Lower leg skin (tissue), 3 donors: ENCODE results near the gene IKBKE.

Experiments
- CTCF ChIP-seq, 3 donors: fragments of 450-650 bp; IDR thresholded peaks; one replicate each; pipeline ENCODE4 v1.5.1; 2016; ENCODE audit warnings: antibody characterized with exemption in 3 of 3, mild to moderate bottlenecking in 3 of 3, moderate library complexity in 2 of 3
- POLR2A ChIP-seq, 2 donors: fragments of 450-650 bp; IDR thresholded peaks; one replicate each; pipeline ENCODE4 v1.6.1; 2016 to 2017; ENCODE audit warnings: antibody characterized with exemption in 2 of 2, mild to moderate bottlenecking in 1 of 2, moderate library complexity in 1 of 2

- TF ChIP-seq CTCF (IDR thresholded peaks at IDR 0.05), result no peak
- TF ChIP-seq POLR2A (IDR thresholded peaks at IDR 0.05), result no peak
Observed at GRCh38 chr1:206453111-206453510, 17.2 kb upstream of the IKBKE start.
